Measurements from ENCODE around the gene LSM12. TPM values are rescaled to one million over a fixed set of nuclear protein-coding genes. Genes with fewer than 3 reads are reported as not detected.

The LSM12 gene
- total RNA-seq, 4 donors from 2014 or later = 37.8 to 59.2 (median 46.0) TPM

- peaks cover 84 to 95% (median 92%) of the 10 kb centered on the region in 4 donors for H3K4me1 ChIP-seq
- H3K27ac ChIP-seq (replicated peaks in 1 of 4) = peak overlapping the region; percentile 87 to 98 (median 92)
- DNase-seq (ENCODE audit: extremely low spot score) = no peak
- peaks cover 7 to 46% (median 41%) of the 10 kb centered on the region in 4 donors for H3K36me3 ChIP-seq
- intact Hi-C loops (cut with DNase I) = loop anchor here (5.0 kb wide), 1 partner anchor 40 kb away; the partner anchor contains the start of gene G6PC3
- WGBS = 82% methylated on average over 3 of the region's 4 CpGs
- H3K4me3 ChIP-seq = no peak overlapping the region
- TF ChIP-seq POLR2A (IDR thresholded peaks at IDR 0.05; ENCODE audit: low read depth) (no peak), POLR2AphosphoS5 (IDR thresholded peaks at IDR 0.05) (no peak), EP300 (IDR thresholded peaks at IDR 0.05) (no peak)
- TF ChIP-seq, protein P1, sequence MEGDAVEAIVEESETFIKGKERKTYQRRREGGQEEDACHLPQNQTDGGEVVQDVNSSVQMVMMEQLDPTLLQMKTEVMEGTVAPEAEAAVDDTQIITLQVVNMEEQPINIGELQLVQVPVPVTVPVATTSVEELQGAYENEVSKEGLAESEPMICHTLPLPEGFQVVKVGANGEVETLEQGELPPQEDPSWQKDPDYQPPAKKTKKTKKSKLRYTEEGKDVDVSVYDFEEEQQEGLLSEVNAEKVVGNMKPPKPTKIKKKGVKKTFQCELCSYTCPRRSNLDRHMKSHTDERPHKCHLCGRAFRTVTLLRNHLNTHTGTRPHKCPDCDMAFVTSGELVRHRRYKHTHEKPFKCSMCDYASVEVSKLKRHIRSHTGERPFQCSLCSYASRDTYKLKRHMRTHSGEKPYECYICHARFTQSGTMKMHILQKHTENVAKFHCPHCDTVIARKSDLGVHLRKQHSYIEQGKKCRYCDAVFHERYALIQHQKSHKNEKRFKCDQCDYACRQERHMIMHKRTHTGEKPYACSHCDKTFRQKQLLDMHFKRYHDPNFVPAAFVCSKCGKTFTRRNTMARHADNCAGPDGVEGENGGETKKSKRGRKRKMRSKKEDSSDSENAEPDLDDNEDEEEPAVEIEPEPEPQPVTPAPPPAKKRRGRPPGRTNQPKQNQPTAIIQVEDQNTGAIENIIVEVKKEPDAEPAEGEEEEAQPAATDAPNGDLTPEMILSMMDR (IDR thresholded peaks at IDR 0.05) = no peak
- H3K9me3 ChIP-seq = no peaks in the 10 kb centered on the region
- no peaks in the 10 kb centered on the region for H3K27me3 ChIP-seq
These were observed 46.1 kb upstream of the LSM12 start for GRCh38 chr17:44112284-44113280.

- Histone ChIP-seq H3K4me3 (peak overlapping the region in 3 of 4 donors; percentile 16 to 66 (median 46)), H3K4me1 (peaks cover 92 to 99% (median 95%) of the 10 kb centered on the region in 4 donors)
- WGBS = 44% methylated on average over 3 of the region's 3 CpGs
These were observed 45.3 kb upstream of the LSM12 start for GRCh38 chr17:44111777-44112176.

DNA sequence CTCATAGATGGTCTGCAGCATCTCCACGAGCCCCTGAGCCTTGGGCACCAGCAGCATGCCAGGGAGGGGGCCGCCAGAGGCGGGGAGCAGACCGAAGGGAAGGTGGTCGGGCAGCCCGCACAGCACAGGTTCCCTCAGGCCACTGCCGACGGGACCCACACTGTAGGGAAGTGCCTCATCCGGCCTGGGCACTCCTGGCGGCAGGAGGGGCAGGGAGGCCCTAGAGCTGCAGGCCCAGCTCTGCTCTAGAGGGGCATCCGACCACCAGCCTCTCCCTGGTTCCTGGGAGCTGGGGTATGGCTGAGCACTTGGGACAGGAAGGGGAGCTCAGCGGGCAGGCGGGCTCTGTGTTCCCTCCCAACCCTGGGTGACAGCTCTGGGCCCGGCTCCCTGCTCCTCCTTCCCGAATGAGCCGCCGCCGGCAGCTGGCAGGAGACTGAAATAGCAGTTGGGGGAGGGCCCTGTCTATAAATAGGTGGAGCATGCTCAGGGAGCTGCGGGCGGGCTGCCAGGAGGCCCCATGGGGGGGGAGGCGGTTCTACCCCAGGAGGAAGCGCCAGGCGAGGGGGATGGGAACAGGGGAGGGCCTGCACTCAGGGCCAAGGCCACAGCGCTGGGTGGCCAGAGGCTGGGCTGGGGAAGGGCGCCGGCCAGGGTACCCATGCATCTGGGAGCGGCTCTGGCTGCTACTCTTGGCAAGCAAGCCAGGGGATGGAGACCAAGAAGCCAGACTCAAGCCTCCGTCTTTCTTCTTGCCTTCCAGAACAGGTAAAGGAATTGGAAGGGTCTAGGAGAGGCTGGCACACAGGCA, 44.6 kb upstream of the LSM12 start:
- TF ChIP-seq EP300 (IDR thresholded peaks at IDR 0.05) = no peak
- peak; percentile 67 for TF ChIP-seq POLR2A (IDR thresholded peaks at IDR 0.05; ENCODE audit: low read depth)
- TF ChIP-seq POLR2AphosphoS5 (IDR thresholded peaks at IDR 0.05) = peak; percentile 97 to 98
- TF ChIP-seq, protein P1 (IDR thresholded peaks at IDR 0.05) = no peak
- WGBS = 5% methylated on average over 11 of the region's 28 CpGs
- Histone ChIP-seq H3K4me1 (peaks cover 99 to 100% (median 99%) of the 10 kb centered on the region in 4 donors), H3K9me3 (no peaks in the 10 kb centered on the region), H3K4me3 (peak overlapping the region; percentile 41 to 66 (median 49)), H3K27me3 (no peaks in the 10 kb centered on the region), H3K36me3 (peaks cover under 1 to 30% (median 26%) of the 10 kb centered on the region in 4 donors), H3K27ac (replicated peaks in 1 of 4) (peak overlapping the region; percentile 87 to 98 (median 92))
- intact Hi-C loops (cut with DNase I) = loop anchor here (5.0 kb wide), 1 partner anchor 39 kb away; the partner anchor contains the start of gene G6PC3
- peak; percentile 98 for DNase-seq (ENCODE audit: extremely low spot score)

More at GRCh38 chr17:44111777-44112176, 45.3 kb upstream of the LSM12 start:
- DNase-seq (ENCODE audit: extremely low spot score) = no peak
- H3K27me3 ChIP-seq = no peaks in the 10 kb centered on the region
- TF ChIP-seq, protein P1 (IDR thresholded peaks at IDR 0.05) = no peak
- TF ChIP-seq EP300 (IDR thresholded peaks at IDR 0.05) (no peak), POLR2A (IDR thresholded peaks at IDR 0.05; ENCODE audit: low read depth) (no peak), POLR2AphosphoS5 (IDR thresholded peaks at IDR 0.05) (no peak)
- peaks cover 7 to 38% (median 33%) of the 10 kb centered on the region in 4 donors for H3K36me3 ChIP-seq
- H3K27ac ChIP-seq (replicated peaks in 1 of 4) = peak overlapping the region; percentile 87 to 98 (median 92)
- intact Hi-C loops (cut with DNase I) = loop anchor here (5.0 kb wide), 1 partner anchor 39 kb away; the partner anchor contains the start of gene G6PC3
- H3K9me3 ChIP-seq = no peaks in the 10 kb centered on the region

DNA sequence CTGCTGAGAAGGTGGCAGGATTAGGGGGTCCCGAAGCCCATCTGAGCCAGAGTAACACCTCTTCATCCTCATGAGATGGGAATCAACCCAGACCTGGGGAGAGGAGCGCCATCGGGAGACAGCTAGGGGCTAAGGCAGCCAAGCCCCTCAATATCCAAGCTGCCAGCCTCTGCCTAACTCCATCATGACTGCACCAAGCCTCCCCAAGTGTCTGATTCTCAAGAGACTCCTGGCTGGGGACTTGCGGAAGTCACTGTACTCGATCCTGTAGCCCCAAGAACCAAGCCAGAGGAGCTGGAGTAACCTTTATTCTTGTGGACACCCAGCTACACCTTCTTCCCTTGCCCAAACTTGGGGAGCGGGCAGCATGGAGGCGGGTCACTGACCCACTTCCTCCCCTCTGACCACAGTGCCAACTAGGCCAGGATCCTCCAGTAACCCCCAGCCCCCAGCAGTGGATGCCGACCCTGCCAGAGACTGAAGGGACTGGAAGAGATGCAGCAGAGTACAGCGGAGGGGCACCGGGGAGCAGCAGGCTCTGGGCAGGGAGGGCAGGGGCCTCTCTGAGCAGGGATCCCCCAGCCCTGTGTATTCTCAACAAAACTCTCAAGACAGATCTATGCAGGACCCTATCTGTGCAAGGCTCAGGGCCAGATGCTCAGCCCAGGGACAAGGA, 43.7 kb upstream of the LSM12 start:
- Histone ChIP-seq H3K27me3 (no peaks in the 10 kb centered on the region), H3K36me3 (peaks cover 0 to 27% (median 20%) of the 10 kb centered on the region in 4 donors), H3K9me3 (no peaks in the 10 kb centered on the region), H3K4me3 (peak overlapping the region; percentile 41 to 66 (median 49)), H3K27ac (replicated peaks in 1 of 4) (peak overlapping the region; percentile 87 to 98 (median 92)), H3K4me1 (peaks cover 99 to 100% (median 99%) of the 10 kb centered on the region in 4 donors)
- TF ChIP-seq EP300 (IDR thresholded peaks at IDR 0.05) = no peak
- TF ChIP-seq, protein P1 (IDR thresholded peaks at IDR 0.05) = no peak
- no peak for TF ChIP-seq POLR2AphosphoS5 (IDR thresholded peaks at IDR 0.05)
- TF ChIP-seq POLR2A (IDR thresholded peaks at IDR 0.05; ENCODE audit: low read depth) = no peak
- intact Hi-C loops (cut with DNase I) = loop anchor here (5.0 kb wide), 1 partner anchor 38 kb away; the partner anchor contains the start of gene G6PC3
- 55% methylated on average over 8 of the region's 10 CpGs for WGBS
- no peak for DNase-seq (ENCODE audit: extremely low spot score)
